IgD-negative memory B cell (primary cell): ENCODE measurements around the gene PRPF38B. TPM values are rescaled to one million over a fixed set of nuclear protein-coding genes. Genes with fewer than 3 reads are reported as not detected.
A peak's percentile ranks its signal among the peaks of the same experiment; 100 is the strongest.

Experiments used
- H3K27ac Mint-ChIP-seq, 3 donors: one replicate each; pipeline ENCODE4 v1.8.0; 2020 to 2022; ENCODE audit warnings: mild to moderate bottlenecking in 3 of 3, mixed read lengths in 3 of 3, moderate library complexity in 1 of 3
- H3K27me3 Mint-ChIP-seq: one replicate; pipeline ENCODE4 v1.8.0; 2021; ENCODE audit warnings: mixed read lengths
- H3K36me3 Mint-ChIP-seq: one replicate; pipeline ENCODE4 v1.8.0; 2020; ENCODE audit warnings: mild to moderate bottlenecking, mixed read lengths
- H3K4me1 Mint-ChIP-seq, 3 donors: one replicate each; pipeline ENCODE4 v1.8.0; 2020 to 2022; ENCODE audit warnings: mixed read lengths in 3 of 3, mild to moderate bottlenecking in 1 of 3
- H3K4me3 Mint-ChIP-seq, 4 donors: one replicate each; pipeline ENCODE4 v1.8.0; 2020 to 2022; ENCODE audit warnings: mild to moderate bottlenecking in 4 of 4, mixed read lengths in 4 of 4, moderate library complexity in 3 of 4
- H3K9me3 Mint-ChIP-seq, 3 donors: one replicate each; pipeline ENCODE4 v1.8.0; 2020 to 2021; ENCODE audit warnings: mixed read lengths in 3 of 3, mild to moderate bottlenecking in 1 of 3
- polyA plus RNA-seq: library from polyadenylated mRNA; unstranded; fragments of 300-500 nt; fragmentation: Illumina TruSeq; gene quantifications from one replicate; pipeline ENCODE4 v1.2.3, GENCODE V29; 2021

The PRPF38B gene
- 26.2 TPM for polyA plus RNA-seq

- H3K4me1 Mint-ChIP-seq, result peaks cover 27 to 32% (median 29%) of the 10 kb centered on the region in 3 donors
- peak within 1 kb of the TSS; percentile 84 to 99 (median 98) for H3K4me3 Mint-ChIP-seq
- peaks cover 1% of the 10 kb centered on the region for H3K27me3 Mint-ChIP-seq
- peaks cover 4% of the 10 kb centered on the region for H3K36me3 Mint-ChIP-seq
- no peaks in the 10 kb centered on the region for H3K9me3 Mint-ChIP-seq
- H3K27ac Mint-ChIP-seq, result peak within 1 kb of the TSS; percentile 90 to 100 (median 100)
These were observed at the start of gene PRPF38B for GRCh38 chr1:108691942-108692723. TSS of gene PRPF38B (plus strand) at chr1:108692310. CDS start at chr1:108692592, 282 bp downstream.

GRCh38 chr1:108643492-108644335, 48.4 kb upstream of the PRPF38B start:
- Mint-ChIP-seq H3K27ac (peak overlapping the region in 1 of 3 donors; percentile 8), H3K9me3 (no peaks in the 10 kb centered on the region), H3K27me3 (no peaks in the 10 kb centered on the region), H3K36me3 (peaks cover 8% of the 10 kb centered on the region), H3K4me1 (peaks cover 18 to 22% (median 22%) of the 10 kb centered on the region in 3 donors), H3K4me3 (no peak overlapping the region)

GRCh38 chr1:108644984-108645383, 47.1 kb upstream of the PRPF38B start:
- peak overlapping the region in 1 of 3 donors; percentile 60 for H3K27ac Mint-ChIP-seq
- peaks cover 18 to 22% (median 22%) of the 10 kb centered on the region in 3 donors for H3K4me1 Mint-ChIP-seq
- H3K9me3 Mint-ChIP-seq, result no peaks in the 10 kb centered on the region
- no peak overlapping the region for H3K4me3 Mint-ChIP-seq
- no peaks in the 10 kb centered on the region for H3K27me3 Mint-ChIP-seq
- peaks cover 10% of the 10 kb centered on the region for H3K36me3 Mint-ChIP-seq

GRCh38 chr1:108645564-108646184, 46.4 kb upstream of the PRPF38B start:
- peaks cover 13% of the 10 kb centered on the region for H3K36me3 Mint-ChIP-seq
- peaks cover 18 to 22% (median 22%) of the 10 kb centered on the region in 3 donors for H3K4me1 Mint-ChIP-seq
- H3K9me3 Mint-ChIP-seq, result no peaks in the 10 kb centered on the region
- H3K27me3 Mint-ChIP-seq, result no peaks in the 10 kb centered on the region
- no peak overlapping the region for H3K4me3 Mint-ChIP-seq
- no peak overlapping the region for H3K27ac Mint-ChIP-seq

- Mint-ChIP-seq H3K36me3 (peaks cover 13% of the 10 kb centered on the region), H3K4me1 (peaks cover 18 to 22% (median 22%) of the 10 kb centered on the region in 3 donors), H3K27ac (peak overlapping the region; percentile 82 to 90 (median 86)), H3K9me3 (no peaks in the 10 kb centered on the region), H3K27me3 (no peaks in the 10 kb centered on the region), H3K4me3 (peak overlapping the region in 1 of 4 donors; percentile 13)
These were observed 45.9 kb upstream of the PRPF38B start for GRCh38 chr1:108646265-108646647.

GRCh38 chr1:108646648-108647269, 45.4 kb upstream of the PRPF38B start:
- peaks cover 13% of the 10 kb centered on the region for H3K36me3 Mint-ChIP-seq
- H3K4me3 Mint-ChIP-seq, result peak overlapping the region in 3 of 4 donors; percentile 13 to 68 (median 63)
- peaks cover 18 to 22% (median 19%) of the 10 kb centered on the region in 3 donors for H3K4me1 Mint-ChIP-seq
- peak overlapping the region; percentile 82 to 90 (median 86) for H3K27ac Mint-ChIP-seq
- H3K9me3 Mint-ChIP-seq, result no peaks in the 10 kb centered on the region
- H3K27me3 Mint-ChIP-seq, result no peaks in the 10 kb centered on the region

GRCh38 chr1:108653431-108654105, 38.5 kb upstream of the PRPF38B start:
- peaks cover 10% of the 10 kb centered on the region for H3K36me3 Mint-ChIP-seq
- no peaks in the 10 kb centered on the region for H3K9me3 Mint-ChIP-seq
- no peak overlapping the region for H3K4me3 Mint-ChIP-seq
- no peaks in the 10 kb centered on the region for H3K4me1 Mint-ChIP-seq
- no peak overlapping the region for H3K27ac Mint-ChIP-seq
- no peaks in the 10 kb centered on the region for H3K27me3 Mint-ChIP-seq

GRCh38 chr1:108657356-108658080, 34.6 kb upstream of the PRPF38B start:
- Mint-ChIP-seq H3K36me3 (no peaks in the 10 kb centered on the region), H3K4me3 (peak overlapping the region in 1 of 4 donors; percentile 52), H3K9me3 (no peaks in the 10 kb centered on the region), H3K27ac (peak overlapping the region in 1 of 3 donors; percentile 14), H3K27me3 (no peaks in the 10 kb centered on the region), H3K4me1 (peaks cover 3 to 11% (median 4%) of the 10 kb centered on the region in 3 donors)

- no peaks in the 10 kb centered on the region for H3K9me3 Mint-ChIP-seq
- no peaks in the 10 kb centered on the region for H3K27me3 Mint-ChIP-seq
- H3K27ac Mint-ChIP-seq, result peak within 1 kb of the TSS; percentile 95 to 97 (median 97)
- peak within 1 kb of the TSS; percentile 86 to 96 (median 93) for H3K4me3 Mint-ChIP-seq
- H3K4me1 Mint-ChIP-seq, result peaks cover 4 to 11% (median 7%) of the 10 kb centered on the region in 3 donors
- no peaks in the 10 kb centered on the region for H3K36me3 Mint-ChIP-seq
These were observed 31.0 kb upstream of the PRPF38B start, which contains the start of gene HENMT1 for GRCh38 chr1:108661030-108661609. TSS of gene HENMT1 (minus strand) at chr1:108661093. CDS start at chr1:108659884, 1,209 bp downstream.

- no peaks in the 10 kb centered on the region for H3K36me3 Mint-ChIP-seq
These were observed 29.0 kb upstream of the PRPF38B start for GRCh38 chr1:108663074-108663473.

GRCh38 chr1:108664481-108664880, 27.6 kb upstream of the PRPF38B start:
- H3K27me3 Mint-ChIP-seq, result peaks cover under 1% of the 10 kb centered on the region
- H3K27ac Mint-ChIP-seq, result peak overlapping the region in 1 of 3 donors; percentile 26
- no peaks in the 10 kb centered on the region for H3K36me3 Mint-ChIP-seq
- H3K9me3 Mint-ChIP-seq, result no peaks in the 10 kb centered on the region
- peak overlapping the region in 1 of 4 donors; percentile 22 for H3K4me3 Mint-ChIP-seq
- H3K4me1 Mint-ChIP-seq, result peaks cover 4 to 11% (median 7%) of the 10 kb centered on the region in 3 donors

More at GRCh38 chr1:108663074-108663473, 29.0 kb upstream of the PRPF38B start:
- Mint-ChIP-seq H3K9me3 (no peaks in the 10 kb centered on the region), H3K4me1 (peaks cover 4 to 11% (median 7%) of the 10 kb centered on the region in 3 donors), H3K27ac (peak overlapping the region in 1 of 3 donors; percentile 95), H3K27me3 (no peaks in the 10 kb centered on the region), H3K4me3 (peak overlapping the region in 1 of 4 donors; percentile 96)

- Mint-ChIP-seq H3K36me3 (no peaks in the 10 kb centered on the region), H3K4me3 (no peak overlapping the region), H3K27me3 (peaks cover 6% of the 10 kb centered on the region), H3K27ac (peak overlapping the region in 1 of 3 donors; percentile 26), H3K9me3 (no peaks in the 10 kb centered on the region), H3K4me1 (peaks cover 2 to 11% (median 7%) of the 10 kb centered on the region in 3 donors)
These were observed 27.0 kb upstream of the PRPF38B start for GRCh38 chr1:108665067-108665466.

GRCh38 chr1:108665771-108666170, 26.3 kb upstream of the PRPF38B start:
- Mint-ChIP-seq H3K4me3 (no peak overlapping the region), H3K9me3 (no peaks in the 10 kb centered on the region), H3K27ac (no peak overlapping the region), H3K4me1 (peaks cover 0 to 10% (median 7%) of the 10 kb centered on the region in 3 donors), H3K36me3 (no peaks in the 10 kb centered on the region), H3K27me3 (peaks cover 7% of the 10 kb centered on the region)
